AG09309 (cell line): ENCODE results near the gene SRP72.
"Not testable (repeated sequence)": the region's sequence is repeated elsewhere in the genome, so short reads cannot be mapped to it uniquely, and the experiment has no call there.

ENCODE experiments used
- DNase-seq: peaks from one replicate; pipeline ENCODE4 v3.0.0-alpha.2; 2010; ENCODE audit warnings: low read depth
- H3K4me3 ChIP-seq: 2 replicates; pipeline ENCODE4 v1.5.1; 2011; ENCODE audit warnings: mild to moderate bottlenecking, low read depth, low read length, moderate library complexity; ENCODE audit not compliant: control insufficient read depth
- CTCF ChIP-seq: IDR thresholded peaks from 2 replicates; pipeline ENCODE4 v1.5.1; 2011; ENCODE audit warnings: mild to moderate bottlenecking, low read depth, low read length, inconsistent platforms; ENCODE audit not compliant: insufficient read depth, control insufficient read depth; ENCODE audit errors: missing control alignments

Gene SRP72

GRCh38 chr4:56444719-56445118, 22.7 kb upstream of the SRP72 start:
- TF ChIP-seq CTCF: no peak
- DNase-seq: no peak
- H3K4me3 ChIP-seq: no peak overlapping the region

- TF ChIP-seq CTCF: no peak
- DNase-seq: no peak
Measured at GRCh38 chr4:56445699-56446098, 21.7 kb upstream of the SRP72 start.

GRCh38 chr4:56448301-56448700, 19.1 kb upstream of the SRP72 start:
- no peak for DNase-seq
- H3K4me3 ChIP-seq: no peak overlapping the region
- TF ChIP-seq CTCF: no peak

More at GRCh38 chr4:56445699-56446098, 21.7 kb upstream of the SRP72 start:
- H3K4me3 ChIP-seq: no peak overlapping the region

- H3K4me3 ChIP-seq, DNase-seq: not testable (repeated sequence)
Measured at GRCh38 chr4:56449475-56449874, 17.9 kb upstream of the SRP72 start.

- no peak for DNase-seq
- no peak for TF ChIP-seq CTCF
- H3K4me3 ChIP-seq: no peak overlapping the region
Measured at GRCh38 chr4:56450342-56450741, 17.1 kb upstream of the SRP72 start.

GRCh38 chr4:56460085-56460484, 7.3 kb upstream of the SRP72 start:
- no peak for TF ChIP-seq CTCF
- no peak overlapping the region for H3K4me3 ChIP-seq
- no peak for DNase-seq

GRCh38 chr4:56462157-56462556, 5.3 kb upstream of the SRP72 start:
- DNase-seq: no peak
- no peak overlapping the region for H3K4me3 ChIP-seq
- no peak for TF ChIP-seq CTCF
